HepG2 (cell line): ENCODE measurements around the gene CUTC. TPM values are rescaled to one million over a fixed set of nuclear protein-coding genes. Genes with fewer than 3 reads are reported as not detected.

Source experiments
- CCDC6 ChIP-seq: sonication (generic); formaldehyde crosslinking; IDR thresholded peaks from 2 replicates; pipeline ENCODE4 v1.8.1; 2022; ENCODE audit warnings: mild to moderate bottlenecking, missing genetic modification reagents, moderate library complexity
- CEBPB ChIP-seq: IDR thresholded peaks from 2 replicates; pipeline ENCODE4 v1.6.1; 2011; ENCODE audit warnings: low read depth, low read length, improper control_type of control experiment, borderline replicate concordance
- GABPA ChIP-seq, 2 experiments: IDR thresholded peaks; 2 replicates each; pipeline ENCODE4 v1.6.1; 2011 to 2016; ENCODE audit warnings: low read depth in 2 of 2, low read length in 1 of 2, missing biosample characterization in 1 of 2, missing genetic modification characterization in 1 of 2
- HMG20A ChIP-seq: IDR thresholded peaks from 2 replicates; pipeline ENCODE4 v1.6.1; 2016; ENCODE audit warnings: borderline replicate concordance
- HNF1B ChIP-seq: sonication (generic); formaldehyde crosslinking; IDR thresholded peaks from 2 replicates; pipeline ENCODE4 v1.5.1; 2020; ENCODE audit warnings: mild to moderate bottlenecking, moderate library complexity, missing genetic modification reagents
- KDM2A ChIP-seq: sonication (generic); formaldehyde crosslinking; IDR thresholded peaks from 2 replicates; pipeline ENCODE4 v1.4.0; 2020; ENCODE audit warnings: low read depth, missing genetic modification reagents, borderline replicate concordance
- KDM4B ChIP-seq: sonication (generic); formaldehyde crosslinking; IDR thresholded peaks from 2 replicates; pipeline ENCODE4 v1.4.0; 2020; ENCODE audit warnings: missing genetic modification reagents
- KMT2B ChIP-seq: IDR thresholded peaks from 2 replicates; pipeline ENCODE4 v1.6.1; 2016; ENCODE audit warnings: missing genetic modification reagents, missing compliant biosample characterization
- MATR3 ChIP-seq: sonication (generic); formaldehyde crosslinking; IDR thresholded peaks from 2 replicates; pipeline ENCODE4 v1.4.0; 2020; ENCODE audit warnings: missing genetic modification reagents
- PPARG ChIP-seq: conservative IDR thresholded peaks from 2 replicates; pipeline ENCODE4 v1.6.1; 2016; ENCODE audit warnings: missing biosample characterization, missing genetic modification reagents
- RCOR2 ChIP-seq: IDR thresholded peaks from 2 replicates; pipeline ENCODE4 v1.6.1; 2016; ENCODE audit warnings: missing biosample characterization, missing genetic modification reagents
- SKI ChIP-seq: fragments of 450-650 bp; IDR thresholded peaks from one replicate; pipeline ENCODE4 v1.6.1; 2018; ENCODE audit warnings: mild to moderate bottlenecking; ENCODE audit not compliant: partially characterized antibody
- TCF7 ChIP-seq: sonication (generic); IDR thresholded peaks from 2 replicates; pipeline ENCODE4 v1.6.1; 2016; ENCODE audit warnings: antibody characterized with exemption, low read depth
- ZNF232 ChIP-seq: sonication (generic); formaldehyde crosslinking; IDR thresholded peaks from 2 replicates; pipeline ENCODE4 v1.4.0; 2020; ENCODE audit warnings: missing genetic modification reagents, borderline replicate concordance
- ZNF274 ChIP-seq: sonication (generic); formaldehyde crosslinking; IDR thresholded peaks from 2 replicates; pipeline ENCODE4 v1.5.1; 2020; ENCODE audit warnings: mild to moderate bottlenecking, missing genetic modification reagents
- ZNF543 ChIP-seq: sonication (generic); formaldehyde crosslinking; IDR thresholded peaks from 2 replicates; pipeline ENCODE4 v1.4.0; 2020; ENCODE audit warnings: mild to moderate bottlenecking, missing genetic modification reagents
- ZNF605 ChIP-seq: sonication (generic); formaldehyde crosslinking; IDR thresholded peaks from 2 replicates; pipeline ENCODE4 v1.8.0; 2022; ENCODE audit warnings: mild to moderate bottlenecking, missing genetic modification reagents
- ZNF609 ChIP-seq: sonication (generic); formaldehyde crosslinking; IDR thresholded peaks from 2 replicates; pipeline ENCODE4 v1.4.0; 2020; ENCODE audit warnings: mild to moderate bottlenecking, missing genetic modification reagents, borderline replicate concordance
- ZNF724P ChIP-seq: sonication (generic); formaldehyde crosslinking; IDR thresholded peaks from 2 replicates; pipeline ENCODE4 v1.8.0; 2022; ENCODE audit warnings: missing genetic modification reagents, borderline replicate concordance
- ZNF792 ChIP-seq: IDR thresholded peaks from 2 replicates; pipeline ENCODE4 v1.6.1; 2016
- polyA plus RNA-seq, 8 experiments: library from polyadenylated mRNA; depleted of rRNA in 3 of 8; stranded (reverse) in 7 of 8; unstranded in 1 of 8; fragments of >200 nt; fragmentation: Illumina TruSeq in 4 of 8; extraction: Trizol in 4 of 8; gene quantifications; 2 replicates each; pipeline versions ENCODE4 v1.2.1 to v1.2.3, GENCODE V29; 2011 to 2016; ENCODE audit warnings: low read depth in 4 of 8, missing spikeins in 1 of 8, mixed read lengths in 1 of 8; ENCODE audit not compliant: insufficient read depth in 1 of 8
- total RNA-seq, 5 experiments: library from RNA; depleted of rRNA; stranded (reverse); fragments of >200 nt; fragmentation: Illumina TruSeq; extraction: Trizol; gene quantifications; 2 replicates each; pipeline ENCODE4 v1.2.3, GENCODE V29; 2016; ENCODE audit warnings: low read depth in 1 of 5
- TF ChIP-seq, protein P1 (sequence below): sonication (generic); formaldehyde crosslinking; IDR thresholded peaks from 2 replicates; pipeline ENCODE4 v1.5.0; 2020; ENCODE audit warnings: missing genetic modification reagents
- TF ChIP-seq, protein P2 (sequence below): sonication (generic); formaldehyde crosslinking; IDR thresholded peaks from 2 replicates; pipeline ENCODE4 v1.5.0; 2020; ENCODE audit warnings: mild to moderate bottlenecking, low read depth, missing genetic modification reagents, borderline replicate concordance
- TF ChIP-seq, protein P3 (sequence below): sonication (generic); formaldehyde crosslinking; conservative IDR thresholded peaks from 2 replicates; pipeline ENCODE4 v1.4.0; 2020; ENCODE audit warnings: missing genetic modification reagents

CUTC gene
- total and polyA plus RNA-seq, 2 of the 13 experiments (the other 11 are each of a cell fraction or from before 2014, with no cell fraction given), result 22.3 to 25.8 TPM

- TF ChIP-seq, protein P1, sequence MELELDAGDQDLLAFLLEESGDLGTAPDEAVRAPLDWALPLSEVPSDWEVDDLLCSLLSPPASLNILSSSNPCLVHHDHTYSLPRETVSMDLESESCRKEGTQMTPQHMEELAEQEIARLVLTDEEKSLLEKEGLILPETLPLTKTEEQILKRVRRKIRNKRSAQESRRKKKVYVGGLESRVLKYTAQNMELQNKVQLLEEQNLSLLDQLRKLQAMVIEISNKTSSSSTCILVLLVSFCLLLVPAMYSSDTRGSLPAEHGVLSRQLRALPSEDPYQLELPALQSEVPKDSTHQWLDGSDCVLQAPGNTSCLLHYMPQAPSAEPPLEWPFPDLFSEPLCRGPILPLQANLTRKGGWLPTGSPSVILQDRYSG, result no peak
- TF ChIP-seq KMT2B (CRISPR knock-in tag) (no peak), ZNF724P (CRISPR knock-in tag) (no peak), TCF7 (peak; percentile 38; the same call in 1 of the 2 replicates), HMG20A (peak; percentile 60; the same call in 1 of the 2 replicates), ZNF609 (peak; percentile 62; the same call in 1 of the 2 replicates), GABPA (IDR thresholded peaks at IDR 0.05; ENCODE audit: low read depth, low read length) (no peak), GABPA (CRISPR knock-in tag; IDR thresholded peaks at IDR 0.05; ENCODE audit: low read depth) (peak; percentile 54; the same call in 1 of the 2 replicates), CEBPB (no peak), SKI (no peak), ZNF274 (CRISPR knock-in tag) (no peak), HNF1B (CRISPR knock-in tag) (no peak), ZNF605 (no peak), ZNF792 (CRISPR knock-in tag) (0 out of 2 replicates have a peak, but pooled peaks have one; percentile 26), MATR3 (no peak), ZNF232 (CRISPR knock-in tag) (0 out of 2 replicates have a peak, but pooled peaks have one; percentile 33), CCDC6 (CRISPR knock-in tag) (no peak), PPARG (CRISPR knock-in tag) (peak; percentile 81), ZNF543 (CRISPR knock-in tag) (0 out of 2 replicates have a peak, but pooled peaks have one; percentile 39), RCOR2 (CRISPR knock-in tag) (peak; percentile 84), KDM2A (CRISPR knock-in tag) (no peak), KDM4B (CRISPR knock-in tag) (no peak)
- TF ChIP-seq, protein P2, sequence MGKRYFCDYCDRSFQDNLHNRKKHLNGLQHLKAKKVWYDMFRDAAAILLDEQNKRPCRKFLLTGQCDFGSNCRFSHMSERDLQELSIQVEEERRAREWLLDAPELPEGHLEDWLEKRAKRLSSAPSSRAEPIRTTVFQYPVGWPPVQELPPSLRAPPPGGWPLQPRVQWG (CRISPR knock-in tag), result no peak
- TF ChIP-seq, protein P3, sequence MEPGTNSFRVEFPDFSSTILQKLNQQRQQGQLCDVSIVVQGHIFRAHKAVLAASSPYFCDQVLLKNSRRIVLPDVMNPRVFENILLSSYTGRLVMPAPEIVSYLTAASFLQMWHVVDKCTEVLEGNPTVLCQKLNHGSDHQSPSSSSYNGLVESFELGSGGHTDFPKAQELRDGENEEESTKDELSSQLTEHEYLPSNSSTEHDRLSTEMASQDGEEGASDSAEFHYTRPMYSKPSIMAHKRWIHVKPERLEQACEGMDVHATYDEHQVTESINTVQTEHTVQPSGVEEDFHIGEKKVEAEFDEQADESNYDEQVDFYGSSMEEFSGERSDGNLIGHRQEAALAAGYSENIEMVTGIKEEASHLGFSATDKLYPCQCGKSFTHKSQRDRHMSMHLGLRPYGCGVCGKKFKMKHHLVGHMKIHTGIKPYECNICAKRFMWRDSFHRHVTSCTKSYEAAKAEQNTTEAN (CRISPR knock-in tag), result peak; percentile 64; the same call in 1 of the 2 replicates
These were observed 22.6 kb downstream of the CUTC start (continued) for GRCh38 chr10:99754670-99755069.
